H1 (cell line): Measurements from ENCODE around the gene SEMA3D. TPM values are rescaled to one million over a fixed set of nuclear protein-coding genes. Genes with fewer than 3 reads are reported as not detected.

Experiments used
- CTCF ChIA-PET: fragments of 300-600 bp; sonication (Branson Sonifier 250); formaldehyde crosslinking; loops from one replicate; lab custom pipeline; 2021; ENCODE audit not compliant: partially characterized antibody; lab: Charles Lee
- POLR2A ChIA-PET: fragments of 300-600 bp; sonication (Branson Sonifier 250); formaldehyde crosslinking; loops from one replicate; lab custom pipeline; 2021; ENCODE audit warnings: inconsistent platforms; ENCODE audit not compliant: partially characterized antibody; lab: Charles Lee
- DNase-seq, 2 experiments: peaks; one replicate each; pipeline versions ENCODE4 v3.0.0 to v3.0.0-alpha.2; 2010 to 2022; ENCODE audit warnings: low spot score in 2 of 2, low read depth in 1 of 2, mixed read lengths in 1 of 2
- FAIRE-seq: peaks from 2 replicates; lab custom pipeline; 2011; peaks lifted over from hg19 to GRCh38; lab: Jason Lieb, UNC
- H2AFZ ChIP-seq: 2 replicates; pipeline ENCODE4 v1.8.1; 2012; ENCODE audit warnings: low read length, inconsistent platforms
- H2AK5ac ChIP-seq: 2 replicates; pipeline ENCODE4 v1.6.1; 2013; ENCODE audit warnings: low read depth, low read length
- H2BK120ac ChIP-seq: replicated peaks from 2 replicates; pipeline ENCODE3; 2013; ENCODE audit warnings: low read depth, low read length, inconsistent platforms
- H2BK12ac ChIP-seq: 2 replicates; pipeline ENCODE4 v1.6.1; 2013; ENCODE audit warnings: low read depth, low read length
- H2BK15ac ChIP-seq: 2 replicates; pipeline ENCODE4 v1.6.1; 2013; ENCODE audit warnings: low read length
- H2BK20ac ChIP-seq: 2 replicates; pipeline ENCODE4 v1.6.1; 2013; ENCODE audit warnings: low read length
- H2BK5ac ChIP-seq: 2 replicates; pipeline ENCODE4 v1.6.1; 2013; ENCODE audit warnings: low read depth, low read length
- H3K14ac ChIP-seq: 2 replicates; pipeline ENCODE4 v1.6.1; 2013; ENCODE audit warnings: inconsistent platforms; ENCODE audit not compliant: insufficient read length
- H3K18ac ChIP-seq: 2 replicates; pipeline ENCODE4 v1.6.1; 2013; ENCODE audit warnings: low read length; ENCODE audit errors: extremely low read depth
- H3K23ac ChIP-seq: 2 replicates; pipeline ENCODE4 v1.6.1; 2013; ENCODE audit warnings: inconsistent platforms; ENCODE audit not compliant: insufficient read length
- H3K23me2 ChIP-seq: 2 replicates; pipeline ENCODE4 v1.6.1; 2013; ENCODE audit warnings: low read depth, low read length
- H3K27ac ChIP-seq: 2 replicates; pipeline ENCODE4 v1.6.1; 2011; ENCODE audit warnings: low read depth, low read length, inconsistent platforms
- H3K27me3 ChIP-seq, 4 experiments: replicated peaks in 1 of 4; 1 replicate in 1 of 4; 2 replicates in 3 of 4; pipeline versions ENCODE4 v1.6.1 to v1.8.1; 2011 to 2013; ENCODE audit warnings: low read length in 3 of 4, mild to moderate bottlenecking in 3 of 4, inconsistent platforms in 2 of 4, mixed read lengths in 2 of 4, moderate library complexity in 1 of 4; ENCODE audit not compliant: control insufficient read depth in 3 of 4, insufficient read depth in 3 of 4; ENCODE audit errors: extremely low read depth in 1 of 4
- H3K36me3 ChIP-seq, 4 experiments: 2 replicates each; pipeline versions ENCODE4 v1.6.1 to v1.8.1; 2011 to 2013; ENCODE audit warnings: mild to moderate bottlenecking in 4 of 4, low read length in 3 of 4, moderate library complexity in 2 of 4, control low read depth in 1 of 4, inconsistent platforms in 1 of 4; ENCODE audit not compliant: insufficient read depth in 4 of 4, control insufficient read depth in 2 of 4
- H3K4ac ChIP-seq: replicated peaks from 2 replicates; pipeline ENCODE3; 2013; ENCODE audit warnings: low read length, low read depth, mixed read lengths, inconsistent platforms; ENCODE audit not compliant: insufficient read length
- H3K4me1 ChIP-seq, 4 experiments: replicated peaks in 1 of 4; 1 replicate in 1 of 4; 2 replicates in 3 of 4; pipeline versions ENCODE4 v1.6.1 to v1.8.1; 2011 to 2013; ENCODE audit warnings: low read length in 3 of 4, inconsistent platforms in 2 of 4, mixed read lengths in 1 of 4; ENCODE audit not compliant: insufficient read depth in 4 of 4, control insufficient read depth in 3 of 4
- H3K4me2 ChIP-seq, 2 experiments: 2 replicates each; pipeline versions ENCODE4 v1.6.1 to v1.8.1; 2011 to 2013; ENCODE audit warnings: low read depth in 2 of 2, low read length in 2 of 2, control low read depth in 1 of 2, inconsistent platforms in 1 of 2, mild to moderate bottlenecking in 1 of 2; ENCODE audit not compliant: insufficient read depth in 1 of 2
- H3K4me3 ChIP-seq, 4 experiments: fragments of 200-600, 300-600 bp in 1 of 4; sonication (generic), shearing (Covaris generic), sonication (Bioruptor Twin) in 1 of 4; 2 replicates each; pipeline versions ENCODE4 v1.5.1 to v1.8.1; 2011 to 2016; ENCODE audit warnings: low read length in 4 of 4, low read depth in 3 of 4, control low read depth in 2 of 4, inconsistent platforms in 2 of 4, mild to moderate bottlenecking in 2 of 4, mixed read lengths in 1 of 4, moderate library complexity in 1 of 4; ENCODE audit not compliant: insufficient read depth in 2 of 4; ENCODE audit errors: extremely low read depth in 1 of 4
- H3K56ac ChIP-seq: replicated peaks from 2 replicates; pipeline ENCODE3; 2013; ENCODE audit warnings: low read depth, mild to moderate bottlenecking, mixed read lengths, low read length, inconsistent platforms; ENCODE audit not compliant: insufficient read length
- H3K79me1 ChIP-seq: 2 replicates; pipeline ENCODE4 v1.6.1; 2013; ENCODE audit warnings: low read depth, low read length, control low read depth
- H3K79me2 ChIP-seq, 2 experiments: 2 replicates each; pipeline versions ENCODE4 v1.6.1 to v1.8.1; 2012 to 2013; ENCODE audit warnings: low read length in 2 of 2, mild to moderate bottlenecking in 2 of 2, inconsistent platforms in 1 of 2; ENCODE audit not compliant: insufficient read depth in 2 of 2, control insufficient read depth in 1 of 2
- H3K9ac ChIP-seq, 4 experiments: replicated peaks in 1 of 4; 1 replicate in 1 of 4; 2 replicates in 3 of 4; pipeline versions ENCODE4 v1.6.1 to v1.8.1; 2011 to 2013; ENCODE audit warnings: low read depth in 3 of 4, low read length in 3 of 4, control low read depth in 2 of 4, mild to moderate bottlenecking in 2 of 4, moderate library complexity in 2 of 4, inconsistent platforms in 1 of 4; ENCODE audit errors: extremely low read depth in 1 of 4
- H3K9me3 ChIP-seq, 2 experiments: 2 replicates each; pipeline versions ENCODE4 v1.6.1 to v1.8.1; 2012 to 2013; ENCODE audit warnings: mild to moderate bottlenecking in 2 of 2, moderate library complexity in 2 of 2, control low read depth in 1 of 2, inconsistent platforms in 1 of 2, low read depth in 1 of 2, low read length in 1 of 2, mixed read lengths in 1 of 2; ENCODE audit not compliant: insufficient read depth in 2 of 2
- H4K20me1 ChIP-seq, 2 experiments: replicated peaks in 1 of 2; 2 replicates each; pipeline versions ENCODE3 to v1.8.1; 2011 to 2013; ENCODE audit warnings: inconsistent platforms in 2 of 2, low read length in 2 of 2, mild to moderate bottlenecking in 1 of 2; ENCODE audit not compliant: insufficient read depth in 2 of 2, control insufficient read depth in 1 of 2
- H4K5ac ChIP-seq: 2 replicates; pipeline ENCODE4 v1.6.1; 2013; ENCODE audit warnings: low read length, low read depth, mixed read lengths, inconsistent platforms; ENCODE audit not compliant: insufficient read length
- H4K8ac ChIP-seq: 2 replicates; pipeline ENCODE4 v1.8.0; 2013; ENCODE audit warnings: mild to moderate bottlenecking, moderate library complexity, low read length, inconsistent platforms; ENCODE audit not compliant: insufficient read depth; ENCODE audit errors: extremely low read depth
- H4K91ac ChIP-seq: replicated peaks from 2 replicates; pipeline ENCODE3; 2013; ENCODE audit warnings: low read length, mixed read lengths, inconsistent platforms; ENCODE audit not compliant: insufficient read length
- TBP ChIP-seq: IDR thresholded peaks from 2 replicates; pipeline ENCODE4 v1.6.1; 2011; ENCODE audit warnings: low read depth, low read length, improper control_type of control experiment
- WGBS, 2 experiments: shearing (Covaris generic) in 1 of 2; methylation state at CpG; one replicate each; pipeline versions ENCODE4 v1.1.6 to v1.1.7; 2013 to 2015; ENCODE audit warnings: low lambda C conversion rate in 2 of 2, mixed read lengths in 2 of 2, inconsistent platforms in 1 of 2, low coverage in 1 of 2, missing lambda C conversion rate in 1 of 2; ENCODE audit not compliant: insufficient replicate concordance in 2 of 2, insufficient coverage in 1 of 2, insufficient read length in 1 of 2; ENCODE audit errors: extremely low coverage in 1 of 2, missing lambda C conversion rate in 1 of 2; 5-methylcytosine and 5-hydroxymethylcytosine counted together
- polyA plus RNA-seq, 7 experiments: library from polyadenylated mRNA; depleted of rRNA in 3 of 7; stranded (reverse) in 5 of 7; unstranded in 2 of 7; fragments of >200 nt in 5 of 7; fragments of 200-250 nt in 2 of 7; gene quantifications; 1 replicate in 5 of 7; 2 replicates in 1 of 7; 4 replicates in 1 of 7; pipeline versions ENCODE4 v1.2.1 to v1.2.3, GENCODE V29; 2011 to 2013; ENCODE audit warnings: missing spikeins in 2 of 7, mixed read lengths in 2 of 7
- total RNA-seq: library from RNA; stranded (reverse); fragmentation: NEBNext Ultra II Directional; extraction: Animal tissue kit (Norgen Biotek cat#: 25700); gene quantifications from 2 replicates; pipeline ENCODE4 v1.2.1, GENCODE V29; 2021
- TF ChIP-seq, protein P1 (sequence below), 3 experiments: IDR thresholded peaks; 1 replicate in 2 of 3; 2 replicates in 1 of 3; pipeline versions ENCODE4 v1.5.1 to v1.6.1; 2011; ENCODE audit warnings: low read length in 3 of 3, mild to moderate bottlenecking in 3 of 3, inconsistent platforms in 2 of 3, low read depth in 1 of 3, moderate library complexity in 1 of 3; ENCODE audit not compliant: insufficient read depth in 1 of 3; ENCODE audit errors: control extremely low read depth in 1 of 3

Gene SEMA3D
- total and polyA plus RNA-seq, 2 of the 8 experiments (the other 6 are each of a cell fraction or from before 2014, with no cell fraction given), result 1.6 to 3.5 TPM

DNA sequence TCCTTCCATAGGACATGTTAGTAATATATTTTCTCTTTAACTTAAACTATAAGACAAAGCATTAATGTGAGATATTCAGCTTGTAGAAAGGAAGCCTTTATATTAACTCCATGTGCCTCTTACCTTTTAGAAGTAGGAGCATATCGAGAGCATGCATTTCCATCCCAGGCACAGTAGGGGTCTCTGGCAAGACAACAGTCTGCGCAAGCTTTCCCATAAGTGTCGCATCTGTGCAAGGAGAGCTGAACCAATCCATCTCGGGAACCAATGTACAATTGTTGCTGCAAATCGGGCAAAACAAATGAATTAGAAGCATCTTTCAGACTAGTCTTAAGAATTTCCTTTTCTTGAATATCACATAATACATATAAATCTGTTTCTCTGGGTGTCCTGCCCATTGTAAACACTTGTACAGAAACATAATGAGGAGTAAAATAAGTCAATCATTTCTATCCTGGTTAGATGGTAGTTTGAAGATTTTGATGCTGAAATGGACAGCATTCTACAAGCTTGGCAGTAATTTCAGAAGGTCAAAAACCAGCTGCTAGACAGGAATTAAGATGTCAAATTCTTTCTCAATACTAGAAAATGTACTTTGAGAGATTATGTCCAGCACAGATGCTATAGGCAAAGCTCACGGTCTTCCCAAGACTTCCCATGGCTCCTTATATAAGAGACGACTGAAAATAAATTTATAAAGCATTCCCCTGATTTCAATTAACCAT lies 171.8 kb downstream of the SEMA3D start:
- Histone ChIP-seq H2AFZ (no peak overlapping the region), H3K4ac (no peak overlapping the region), H2BK120ac (no peak overlapping the region), H3K27me3 (no peaks in the 10 kb centered on the region), H3K36me3 (no peaks in the 10 kb centered on the region; a peak in 1 of 8 replicates), H2BK15ac (no peak overlapping the region), H4K20me1 (no peaks in the 10 kb centered on the region), H2AK5ac (no peak overlapping the region), H3K18ac (no peak overlapping the region), H2BK5ac (no peak overlapping the region), H3K79me1 (no peaks in the 10 kb centered on the region), H3K27ac (no peak overlapping the region), H3K9me3 (no peaks in the 10 kb centered on the region), H4K91ac (no peak overlapping the region), H3K23ac (no peak overlapping the region), H3K14ac (no peak overlapping the region), H3K4me2 (no peak overlapping the region), H3K56ac (no peak overlapping the region), H3K23me2 (no peaks in the 10 kb centered on the region)
- ChIA-PET POLR2A (no interaction called here), CTCF (interaction anchor here (0.6 to 1.3 kb wide), 4 partner anchors 9 to 1081 kb away, joined by 3 to 4 read pairs (median 3); no protein-coding TSS in a partner anchor)
- no peak for DNase-seq
- no peak for FAIRE-seq
- TF ChIP-seq, protein P1, sequence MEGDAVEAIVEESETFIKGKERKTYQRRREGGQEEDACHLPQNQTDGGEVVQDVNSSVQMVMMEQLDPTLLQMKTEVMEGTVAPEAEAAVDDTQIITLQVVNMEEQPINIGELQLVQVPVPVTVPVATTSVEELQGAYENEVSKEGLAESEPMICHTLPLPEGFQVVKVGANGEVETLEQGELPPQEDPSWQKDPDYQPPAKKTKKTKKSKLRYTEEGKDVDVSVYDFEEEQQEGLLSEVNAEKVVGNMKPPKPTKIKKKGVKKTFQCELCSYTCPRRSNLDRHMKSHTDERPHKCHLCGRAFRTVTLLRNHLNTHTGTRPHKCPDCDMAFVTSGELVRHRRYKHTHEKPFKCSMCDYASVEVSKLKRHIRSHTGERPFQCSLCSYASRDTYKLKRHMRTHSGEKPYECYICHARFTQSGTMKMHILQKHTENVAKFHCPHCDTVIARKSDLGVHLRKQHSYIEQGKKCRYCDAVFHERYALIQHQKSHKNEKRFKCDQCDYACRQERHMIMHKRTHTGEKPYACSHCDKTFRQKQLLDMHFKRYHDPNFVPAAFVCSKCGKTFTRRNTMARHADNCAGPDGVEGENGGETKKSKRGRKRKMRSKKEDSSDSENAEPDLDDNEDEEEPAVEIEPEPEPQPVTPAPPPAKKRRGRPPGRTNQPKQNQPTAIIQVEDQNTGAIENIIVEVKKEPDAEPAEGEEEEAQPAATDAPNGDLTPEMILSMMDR (IDR thresholded peaks at IDR 0.05; ENCODE audit: control extremely low read depth in 1 of 3, insufficient read depth in 1 of 3, low read depth in 1 of 3, low read length in 3 of 3), result peak in 1 of 3 experiments; percentile 2; a peak in 1 of 4 replicates
- TF ChIP-seq TBP, result no peak
- TF ChIP-seq, all 59 proteins: peak for 1
- WGBS, 2 experiments, result 89% methylated on average over 7 of the region's 7 CpGs; no CpG with 5 or more reads in 1 of the 2 experiments
- Histone ChIP-seq H3K79me2 (no peaks in the 10 kb centered on the region), H3K4me1 (peaks cover 0 to 9% (median 0%) of the 10 kb centered on the region in 4 experiments; a peak in 1 of 7 replicates), H3K9ac (no peak overlapping the region), H4K5ac (no peak overlapping the region), H3K4me3 (no peak overlapping the region), H2BK12ac (no peak overlapping the region), H2BK20ac (no peak overlapping the region), H4K8ac (no peak overlapping the region)
